ENCODE results near the gene MYOZ1.
"Not testable (repeated sequence)": the region's sequence is repeated elsewhere in the genome, so short reads cannot be mapped to it uniquely, and the experiment has no call there.

MYOZ1 gene, protein sequence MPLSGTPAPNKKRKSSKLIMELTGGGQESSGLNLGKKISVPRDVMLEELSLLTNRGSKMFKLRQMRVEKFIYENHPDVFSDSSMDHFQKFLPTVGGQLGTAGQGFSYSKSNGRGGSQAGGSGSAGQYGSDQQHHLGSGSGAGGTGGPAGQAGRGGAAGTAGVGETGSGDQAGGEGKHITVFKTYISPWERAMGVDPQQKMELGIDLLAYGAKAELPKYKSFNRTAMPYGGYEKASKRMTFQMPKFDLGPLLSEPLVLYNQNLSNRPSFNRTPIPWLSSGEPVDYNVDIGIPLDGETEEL

DNA sequence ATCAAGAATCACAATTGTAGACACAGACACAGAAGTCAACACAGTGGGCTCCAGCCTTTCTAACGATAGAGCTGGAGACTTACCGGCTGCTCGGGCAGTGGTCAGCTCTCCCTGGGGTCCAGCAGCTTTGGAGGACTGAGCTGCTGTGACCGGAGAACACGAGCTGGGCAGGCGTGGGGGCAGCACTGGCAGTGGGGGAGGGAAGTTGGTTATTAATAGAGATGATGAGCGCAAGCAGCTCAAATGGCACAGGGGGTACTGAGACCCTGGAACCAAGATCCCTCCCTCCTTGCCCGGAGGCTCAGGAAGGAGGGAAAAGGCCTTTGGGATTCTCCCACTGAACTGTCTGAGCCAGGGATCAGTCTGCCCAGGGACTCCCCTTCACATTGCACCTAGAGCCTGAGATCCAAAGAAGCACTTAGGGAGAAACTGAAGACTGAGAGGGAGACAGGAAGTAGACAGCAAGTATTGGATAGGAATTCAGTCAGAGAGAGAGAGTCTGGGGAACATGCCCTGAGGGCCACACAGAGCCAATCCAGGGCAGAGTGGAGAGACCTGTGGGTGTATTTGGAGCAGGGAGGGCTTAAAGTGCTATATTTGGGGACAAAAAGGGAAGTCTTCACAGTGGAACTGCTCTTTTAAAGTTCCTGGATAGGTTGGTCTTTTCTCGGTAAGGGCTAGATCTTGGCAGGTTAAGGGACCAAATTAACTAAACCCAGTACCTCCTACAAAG lies at the start of gene MYOZ1:
TSS of gene MYOZ1 (minus strand) at position 147 of the 733 bp plus-strand sequence. CDS start 1,457 bp downstream, outside the sequence.
- no peak for DNase-seq

DNA sequence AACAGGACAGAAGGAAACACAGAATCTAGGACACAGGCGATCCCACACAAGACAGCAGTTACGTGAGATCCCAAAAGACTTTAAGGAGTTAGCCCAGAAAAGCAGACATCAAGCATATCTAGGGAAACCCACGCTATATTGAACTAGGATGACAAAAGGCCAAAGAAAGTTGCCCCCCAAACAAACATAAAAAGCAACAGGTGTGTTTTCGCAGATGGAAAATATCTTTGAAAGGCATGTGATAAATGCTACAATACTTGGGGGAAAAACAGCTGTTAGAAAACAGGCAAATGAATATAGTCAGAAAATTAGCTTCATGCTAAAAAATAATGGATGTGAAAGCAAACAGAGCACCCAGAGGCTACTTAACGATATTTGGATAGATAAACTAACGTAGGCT lies 49.5 kb upstream of the MYOZ1 start:
- DNase-seq = not testable (repeated sequence)

DNA sequence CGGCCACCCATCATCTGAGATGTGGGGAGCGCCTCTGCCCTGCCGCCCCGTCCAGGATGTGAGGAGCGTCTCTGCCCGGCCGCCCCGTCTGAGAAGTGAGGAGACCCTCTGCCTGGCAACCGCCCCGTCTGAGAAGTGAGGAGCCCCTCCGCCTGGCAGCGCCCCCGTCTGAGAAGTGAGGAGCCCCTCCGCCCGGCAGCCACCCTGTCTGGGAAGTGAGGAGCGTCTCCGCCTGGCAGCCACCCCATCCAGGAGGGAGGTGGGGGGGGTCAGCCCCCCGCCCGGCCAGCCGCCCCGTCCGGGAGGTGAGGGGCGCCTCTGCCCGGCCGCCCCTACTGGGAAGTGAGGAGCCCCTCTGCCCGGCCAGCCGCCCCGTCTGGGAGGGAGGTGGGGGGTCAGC lies 48.3 kb upstream of the MYOZ1 start:
- not testable (repeated sequence) for DNase-seq

DNA sequence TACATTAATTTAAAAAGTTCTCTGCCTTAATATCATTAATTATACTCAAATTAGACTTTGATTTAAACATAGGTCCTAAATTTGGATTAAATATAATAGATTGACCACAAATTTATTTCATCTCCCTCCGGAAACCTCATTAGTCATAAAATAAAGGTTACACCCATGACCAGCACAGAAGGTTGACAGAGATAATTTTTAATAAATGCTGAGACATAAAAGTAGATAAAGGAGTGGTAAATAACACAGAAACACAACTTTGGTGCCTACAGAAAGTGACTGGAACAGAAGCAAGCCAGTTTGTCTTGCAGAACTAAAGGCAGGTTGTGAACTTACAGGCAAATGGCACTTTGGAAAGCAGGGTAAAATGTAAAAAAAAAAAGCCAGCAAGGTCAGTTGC lies 46.4 kb upstream of the MYOZ1 start:
- not testable (repeated sequence) for DNase-seq

DNA sequence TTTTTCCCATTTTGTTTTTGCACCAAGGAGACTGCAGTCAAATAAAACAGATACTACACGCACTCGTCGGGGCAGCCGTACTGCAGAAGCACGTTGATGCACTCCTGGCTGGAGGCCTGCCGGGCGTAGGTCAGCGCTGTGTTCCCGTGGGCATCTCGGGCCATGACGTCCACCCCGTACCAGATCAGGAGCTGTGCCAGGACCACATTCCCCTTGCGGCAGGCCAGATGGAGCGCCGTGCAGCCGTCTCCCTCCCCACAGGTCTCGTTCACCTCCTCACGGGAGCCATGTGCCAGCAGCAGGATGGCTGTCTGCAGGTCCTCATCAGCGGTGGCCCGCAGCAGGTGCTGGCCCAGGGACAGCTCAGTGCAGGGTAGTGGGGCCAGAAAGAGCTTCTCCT lies 33.3 kb upstream of the MYOZ1 start:
- DNase-seq = not testable (repeated sequence)

DNA sequence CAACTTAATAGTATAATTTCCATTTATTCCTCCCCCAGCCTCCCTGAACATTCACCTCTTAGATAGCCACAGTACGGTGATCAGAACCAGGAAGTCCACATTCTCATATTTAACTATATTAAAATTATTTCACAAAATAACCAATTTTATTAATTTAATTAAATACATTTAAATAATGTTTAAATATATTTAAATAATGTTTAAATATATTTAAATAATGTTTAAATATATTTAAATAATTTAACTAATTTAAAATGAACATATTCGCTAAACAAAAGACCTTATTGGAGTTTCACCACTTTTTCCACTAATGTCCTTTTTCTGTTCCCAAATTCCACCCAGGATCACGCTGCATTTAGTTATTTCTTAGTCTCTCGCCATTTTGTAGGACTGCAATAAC lies 27.1 kb upstream of the MYOZ1 start:
- not testable (repeated sequence) for DNase-seq

DNA sequence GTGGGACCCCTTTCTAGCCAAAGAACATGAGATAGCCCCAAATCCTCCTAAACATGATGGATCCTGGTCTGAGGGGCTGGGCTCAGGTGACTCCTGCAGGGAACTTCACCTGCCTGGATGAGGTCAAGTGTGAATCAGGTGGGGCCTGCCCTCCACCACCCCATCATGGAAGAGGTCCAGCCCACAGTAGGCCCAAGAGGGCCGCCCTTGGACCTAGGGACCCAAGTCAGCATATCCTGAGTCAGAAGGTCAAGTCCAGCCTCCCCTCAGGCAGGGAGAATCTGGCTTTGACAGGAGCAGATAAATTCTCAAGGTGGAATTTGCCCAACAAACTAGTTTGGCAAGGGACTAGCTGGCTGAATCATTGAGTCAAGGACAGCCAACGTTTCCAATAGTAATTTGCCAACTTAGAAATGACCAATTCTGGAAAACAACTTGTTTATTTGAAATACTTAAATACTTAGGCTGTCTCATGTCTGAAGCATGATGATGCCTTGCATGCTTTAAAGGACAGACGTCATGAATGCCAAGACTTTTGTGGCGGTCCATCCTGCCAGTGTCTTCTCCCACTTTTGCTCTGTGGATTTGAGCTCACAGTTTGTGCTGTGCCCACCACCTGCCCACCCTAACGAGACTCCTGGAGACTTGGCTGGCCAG lies 25.0 kb upstream of the MYOZ1 start:
- not testable (repeated sequence) for DNase-seq

DNA sequence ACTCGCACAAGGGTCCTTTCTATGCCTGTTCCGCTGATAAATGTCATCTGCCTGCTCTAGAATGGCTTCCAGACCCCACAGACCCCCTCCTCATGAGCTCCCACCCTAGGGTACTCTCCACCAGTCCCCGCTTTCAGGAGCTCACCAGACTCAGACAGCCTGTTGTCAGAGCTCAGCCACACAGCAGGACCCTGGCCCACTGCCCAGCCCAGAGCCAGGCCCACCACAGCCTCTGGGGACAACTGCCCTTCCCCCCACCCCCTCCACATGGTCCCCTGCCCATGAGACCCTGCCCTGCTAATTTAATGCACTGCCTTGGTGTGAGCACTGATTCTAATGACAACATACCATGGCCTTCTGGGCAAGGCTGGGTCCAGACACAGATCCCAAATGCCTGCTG lies 24.3 kb upstream of the MYOZ1 start:
- not testable (repeated sequence) for DNase-seq

DNA sequence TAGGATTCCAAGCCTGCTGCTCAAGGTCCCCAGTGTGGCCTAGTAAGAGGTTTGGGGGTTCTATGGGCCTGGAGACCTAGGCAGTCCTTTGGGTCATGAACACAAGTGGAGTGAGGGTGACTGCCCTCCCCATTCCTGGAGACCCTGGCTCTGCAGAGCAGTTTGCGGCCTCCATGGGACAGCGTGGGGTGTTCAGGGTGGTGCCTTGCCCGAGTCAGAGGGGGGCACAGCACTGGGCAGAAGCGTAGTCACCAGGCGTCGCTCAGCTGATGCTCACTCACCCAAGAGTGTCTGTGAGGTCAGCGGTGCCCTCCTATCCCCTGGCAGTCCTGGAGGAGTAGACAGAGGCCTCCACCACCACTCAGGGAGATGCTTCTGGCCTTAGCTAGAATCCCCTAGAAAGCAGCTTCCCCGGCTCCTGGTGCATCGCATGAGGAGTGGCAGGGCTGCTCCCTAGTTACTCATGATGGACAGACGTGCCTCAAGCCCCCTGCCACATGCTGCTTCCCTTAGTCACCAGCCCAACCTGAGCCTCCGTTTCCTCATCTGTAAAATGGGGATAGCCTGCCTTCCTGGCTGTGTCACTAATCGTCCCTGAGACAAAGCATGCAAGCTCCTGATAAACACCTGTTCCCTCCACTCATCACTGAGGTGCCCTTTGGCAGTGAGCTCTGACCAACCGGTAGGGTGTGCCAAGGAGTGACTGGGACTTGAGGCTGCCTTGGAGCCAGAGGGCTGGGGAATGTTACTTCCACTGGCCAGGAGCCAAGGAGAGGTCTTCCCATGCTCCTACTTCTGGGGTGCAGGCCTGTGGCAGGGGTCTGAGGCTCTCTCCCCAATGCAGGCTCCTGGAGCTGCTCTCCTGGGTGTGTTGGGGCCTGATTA lies 23.1 kb upstream of the MYOZ1 start:
- DNase-seq = not testable (repeated sequence)

DNA sequence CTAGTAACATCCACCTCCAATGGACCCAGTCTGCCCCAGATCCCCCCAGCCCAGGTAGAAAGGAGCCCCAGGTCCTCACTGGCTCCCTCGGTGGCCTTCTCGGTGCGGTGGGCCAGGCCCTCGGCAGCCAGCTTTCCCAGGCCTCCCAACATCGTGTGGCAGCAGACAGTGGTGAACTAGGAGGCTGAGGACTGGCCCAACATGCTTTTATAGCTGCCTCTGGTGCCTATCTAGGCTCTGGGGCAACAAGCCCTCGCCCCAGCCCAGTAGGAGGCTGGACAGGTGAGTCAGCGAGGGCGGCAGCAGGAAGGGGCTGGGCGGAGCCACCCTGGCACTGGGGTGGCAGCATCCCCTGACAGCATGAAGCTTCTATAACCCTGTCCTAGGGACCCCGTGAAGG lies 22.3 kb upstream of the MYOZ1 start:
- DNase-seq = not testable (repeated sequence)

DNA sequence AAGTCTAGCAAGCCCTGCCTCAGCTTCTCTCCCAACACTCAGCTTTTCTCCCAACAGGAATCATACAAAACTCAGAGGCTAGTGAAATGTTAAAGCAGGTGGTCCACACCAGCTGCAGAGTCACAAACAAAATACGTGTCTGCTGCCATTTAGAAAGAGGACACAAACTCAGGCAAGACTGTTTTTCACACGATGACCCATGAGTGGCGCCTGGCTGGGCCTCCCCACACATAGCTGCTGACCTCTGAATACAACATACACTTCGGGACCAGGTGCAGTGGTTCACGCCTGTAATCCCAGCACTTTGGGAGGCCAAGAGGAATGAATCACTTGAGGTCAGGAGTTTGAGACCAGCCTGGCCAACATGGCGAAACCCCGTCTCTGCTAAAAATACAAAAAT lies 21.4 kb upstream of the MYOZ1 start:
- not testable (repeated sequence) for DNase-seq

DNA sequence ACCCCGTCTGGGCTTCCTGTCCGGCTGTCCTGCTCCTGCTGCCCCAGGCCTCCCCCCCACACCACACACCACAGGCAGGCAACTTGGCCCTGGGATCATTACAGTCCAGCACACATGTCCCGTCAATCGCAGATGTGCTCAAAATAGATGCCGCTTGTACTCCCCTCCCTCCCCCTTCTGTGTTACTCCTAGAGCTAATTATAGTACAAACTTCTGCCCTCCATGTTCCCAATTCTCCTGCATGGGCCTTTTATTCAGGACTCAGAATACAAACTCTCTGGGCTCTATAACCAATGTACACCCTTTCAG lies 14.7 kb upstream of the MYOZ1 start, which contains the start of gene SYNPO2L:
TSS of gene SYNPO2L (minus strand) at position 40 of the 309 bp plus-strand sequence. CDS start 107 bp downstream, outside the sequence.
- no peak for DNase-seq

DNA sequence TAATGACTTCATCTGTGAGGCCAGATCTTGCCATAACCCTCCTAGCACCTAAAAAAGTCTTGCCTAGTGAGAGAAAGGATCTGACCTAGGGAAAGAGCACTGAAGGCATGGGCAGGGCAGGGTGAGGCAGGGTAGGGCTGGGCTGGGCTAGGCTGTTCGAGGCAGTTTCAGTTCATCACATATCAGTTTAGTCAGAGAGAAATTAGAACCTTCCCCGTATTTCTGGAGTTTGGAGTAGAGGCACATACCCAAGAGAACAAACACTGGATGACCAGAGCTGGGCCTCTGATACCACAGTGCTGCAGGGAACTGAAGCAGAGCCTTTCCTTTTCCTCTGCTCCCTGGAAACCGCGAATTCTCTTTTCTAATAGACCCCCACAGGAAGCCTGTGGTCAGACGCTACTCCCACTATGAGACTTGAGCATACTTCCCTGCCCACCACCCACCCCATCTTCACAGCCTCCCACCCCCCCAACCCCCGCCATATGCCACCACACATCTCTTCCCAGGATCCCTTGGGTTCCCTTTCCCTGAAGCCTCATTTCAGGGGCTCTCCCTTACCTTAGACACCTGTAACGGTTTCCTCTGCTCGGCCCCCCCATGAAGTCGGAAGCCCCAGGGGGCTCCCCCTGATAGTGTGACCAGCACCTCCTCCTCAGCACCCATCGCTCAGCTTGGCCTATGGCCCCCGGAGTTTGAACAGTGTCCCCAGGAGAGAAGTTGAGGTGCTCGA lies 14.1 kb upstream of the MYOZ1 start:
- DNase-seq = no peak

DNA sequence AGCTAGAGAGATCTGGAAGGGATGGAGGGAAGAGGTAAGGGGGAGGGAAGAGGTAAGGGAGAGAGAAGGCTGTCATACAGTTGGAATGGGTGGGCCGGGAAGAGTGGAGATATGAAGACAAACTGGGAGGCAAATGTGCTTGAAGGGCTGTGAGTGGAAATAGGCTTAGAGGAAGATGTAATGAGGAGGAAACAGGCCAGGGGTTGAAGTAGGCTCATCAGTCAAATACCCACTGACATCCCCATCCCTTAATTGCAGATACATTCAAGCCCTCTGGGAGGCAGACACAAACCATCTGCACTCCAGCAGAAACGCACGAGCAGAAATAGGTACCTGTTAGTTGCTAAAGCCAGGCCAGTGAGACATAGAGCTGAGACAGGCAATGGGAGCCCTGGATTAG lies 12.4 kb upstream of the MYOZ1 start:
- DNase-seq = no peak

DNA sequence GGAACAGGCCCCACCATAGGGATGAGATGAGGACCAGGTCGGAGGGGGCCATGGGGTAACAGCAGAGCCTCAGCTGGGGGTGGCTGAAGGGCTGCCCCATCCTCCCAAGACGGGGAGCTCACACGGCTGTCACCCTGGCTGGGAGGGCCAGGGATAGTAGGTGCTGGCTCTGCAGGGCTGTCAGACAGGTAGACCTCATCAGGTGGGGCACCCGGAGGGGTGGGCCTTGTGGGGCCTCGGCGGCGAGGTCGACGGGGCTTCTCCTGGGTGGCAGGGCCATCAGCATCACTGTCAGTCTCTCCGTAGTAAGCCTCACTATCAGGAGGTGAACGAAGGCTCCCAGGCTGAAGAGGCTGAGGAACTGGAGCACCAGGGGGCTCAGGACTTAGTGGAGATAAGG lies 11.9 kb upstream of the MYOZ1 start:
- no peak for DNase-seq

DNA sequence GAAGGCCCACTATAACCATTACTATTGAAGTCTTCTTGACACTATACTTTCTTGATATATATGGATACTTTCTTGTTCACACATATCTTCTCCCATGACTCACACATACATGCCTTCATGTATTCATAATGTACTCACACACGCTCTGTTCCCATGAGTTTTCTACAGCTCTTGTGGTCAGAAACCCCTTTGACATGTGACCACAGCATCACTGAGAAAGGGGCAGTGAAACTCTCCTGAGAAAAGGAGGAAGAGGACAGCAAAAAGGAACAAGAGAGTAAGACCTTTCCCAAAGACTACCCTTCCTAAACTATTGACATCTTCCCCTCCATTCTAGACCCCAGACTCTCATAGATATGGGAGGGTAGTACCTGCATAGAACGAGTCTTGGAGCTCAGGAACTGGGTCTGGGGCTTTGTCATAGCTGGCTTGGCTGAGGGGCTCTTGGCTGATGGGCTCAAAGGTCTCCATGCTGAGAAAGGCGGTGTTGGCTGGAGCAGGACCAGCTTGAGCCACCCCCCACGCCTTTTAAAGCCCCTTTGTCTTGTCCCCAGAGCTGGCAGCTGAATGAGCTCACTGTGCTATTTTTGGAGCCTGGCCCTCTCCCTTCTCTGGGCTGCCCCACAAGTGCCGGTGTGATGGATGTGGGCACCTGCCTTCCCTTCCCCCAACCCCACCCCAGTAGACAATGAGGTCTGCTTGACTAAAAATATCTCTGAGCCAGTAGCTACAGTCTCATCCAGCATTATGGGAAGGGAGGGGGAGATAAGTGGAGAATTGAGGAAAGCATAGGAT lies 9.5 kb upstream of the MYOZ1 start:
- DNase-seq = no peak

DNA sequence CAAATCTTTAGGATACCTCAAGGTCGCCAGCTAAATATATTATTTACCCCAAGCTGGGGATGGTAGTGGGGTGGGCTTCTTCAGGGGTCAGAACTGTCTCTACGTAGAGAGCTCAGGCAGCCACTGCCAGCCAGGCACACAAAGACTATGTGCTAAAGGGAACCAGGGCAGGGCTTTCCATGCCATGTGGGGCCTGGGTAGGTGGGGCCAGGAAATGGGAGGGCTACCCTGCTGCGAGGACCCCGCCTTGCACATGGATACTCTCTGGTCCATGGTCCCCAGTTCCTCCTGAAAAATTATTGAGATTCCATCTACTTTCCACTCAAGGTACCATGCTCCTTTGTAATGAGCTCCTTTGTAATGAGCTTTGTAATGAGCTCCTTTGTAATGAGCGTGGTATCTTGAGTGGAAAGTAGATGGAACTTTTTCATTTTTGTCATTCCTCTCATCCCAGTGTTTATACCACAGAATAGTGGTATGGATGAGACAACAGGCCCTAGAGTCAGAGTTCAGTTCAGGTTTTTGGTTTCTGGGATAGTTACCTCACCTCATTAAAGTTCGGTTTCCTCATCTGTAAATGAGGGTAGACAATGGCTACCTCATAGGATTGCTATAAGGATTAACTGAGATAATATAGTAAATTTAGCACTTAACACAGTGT lies 8.7 kb upstream of the MYOZ1 start:
- no peak for DNase-seq

DNA sequence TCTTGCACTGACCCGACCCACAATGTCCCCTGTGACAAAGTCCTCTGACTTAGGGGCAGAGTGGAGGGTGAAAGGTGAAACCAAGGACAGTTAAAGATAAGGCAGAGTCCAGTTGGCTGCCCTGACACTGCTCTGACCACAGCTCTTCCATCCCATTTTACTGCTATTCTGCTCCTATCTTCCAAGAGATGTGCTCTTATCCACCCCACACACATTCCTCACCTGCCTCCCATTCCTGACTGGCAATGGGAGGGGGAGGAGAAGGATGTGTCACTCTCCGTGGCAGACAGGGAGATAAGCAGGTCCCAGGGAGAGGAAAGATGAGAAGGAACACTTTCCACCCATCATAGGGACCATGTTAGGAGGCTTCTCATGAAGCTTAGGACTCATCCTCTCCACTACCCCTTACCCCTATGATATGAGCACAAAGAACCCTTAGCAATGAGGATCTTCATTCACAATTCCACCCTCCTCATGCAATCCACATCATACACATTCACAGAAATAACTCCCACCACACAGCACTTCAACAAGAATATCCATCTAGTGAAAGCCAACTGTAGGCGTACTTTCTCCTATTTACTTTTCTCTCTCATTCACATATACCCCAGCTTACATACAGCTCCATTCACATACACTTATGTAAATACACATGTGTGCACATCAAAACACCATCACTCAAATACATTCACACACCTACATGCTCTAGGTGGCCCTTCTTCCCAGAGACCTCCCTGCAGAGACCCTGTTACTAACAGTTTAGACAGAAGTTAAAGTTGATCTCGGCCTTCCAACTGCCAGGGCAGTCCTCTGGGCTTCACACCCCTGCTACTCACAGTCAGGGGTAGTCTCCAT lies 7.9 kb upstream of the MYOZ1 start:
- no peak for DNase-seq

DNA sequence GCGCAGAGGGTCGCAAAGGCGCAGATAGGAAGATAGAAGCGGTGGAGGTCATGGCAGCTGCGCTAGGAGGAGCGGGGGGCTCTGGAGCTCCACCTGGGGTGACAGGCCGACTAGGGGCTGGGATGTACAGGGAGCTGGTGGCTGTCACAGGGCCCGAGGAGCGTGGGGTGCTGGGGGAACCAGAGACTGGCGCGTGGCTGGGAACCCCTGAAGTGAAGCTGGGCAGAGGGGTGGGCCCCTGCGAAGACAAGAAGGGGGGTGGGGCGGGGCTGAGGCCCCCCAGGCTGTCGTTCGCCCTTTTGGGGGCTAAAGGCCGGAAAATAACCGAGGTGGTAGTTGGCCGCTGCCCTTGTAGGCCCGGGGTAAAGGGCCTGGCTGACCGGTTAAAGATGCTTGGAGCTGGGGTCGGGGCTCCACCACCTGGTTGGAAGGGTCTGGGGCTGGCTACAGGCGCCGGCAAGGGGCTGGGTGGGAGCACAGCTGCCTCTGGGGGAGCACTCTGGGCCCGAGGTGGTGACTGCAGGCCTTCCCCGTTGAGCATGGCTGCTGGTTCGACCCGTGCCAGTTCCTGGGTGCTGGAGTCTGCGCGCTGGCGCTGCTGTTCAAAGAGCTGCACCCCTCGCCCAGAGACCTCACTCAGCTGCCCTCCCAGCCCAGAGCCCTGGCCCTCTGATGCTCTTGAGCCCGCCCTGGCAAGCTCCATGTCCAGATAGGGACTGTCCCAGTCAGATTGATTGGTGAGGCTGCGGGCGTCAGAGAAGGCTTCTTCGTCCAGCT lies 6.8 kb upstream of the MYOZ1 start:
- no peak for DNase-seq
